Measurements from ENCODE around the gene WASL. TPM values are rescaled to one million over a fixed set of nuclear protein-coding genes. Genes with fewer than 3 reads are reported as not detected.

Gene WASL
- total RNA-seq, 3 donors from 2014 or later: 27.8 to 38.3 (median 37.8) TPM

DNA sequence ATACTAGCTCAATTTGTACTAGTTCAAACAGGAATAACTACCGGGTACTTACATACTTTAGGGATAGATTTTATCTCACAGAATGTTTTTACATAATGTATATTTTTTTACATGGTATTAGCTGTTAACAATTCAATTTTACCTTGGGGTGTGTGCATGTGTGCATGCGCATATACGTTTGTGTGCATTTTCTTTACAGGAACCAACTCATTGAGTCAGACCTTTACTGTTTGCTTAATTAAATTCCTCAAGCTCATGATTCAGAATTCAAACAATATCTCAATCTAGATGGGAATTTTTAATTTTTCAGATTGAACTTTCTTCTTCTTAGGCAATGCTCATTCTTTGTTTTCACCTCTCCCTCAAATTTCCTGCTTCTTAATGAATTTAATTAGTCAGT, 24.7 kb upstream of the WASL start:
- H3K27ac ChIP-seq: no peak overlapping the region
- H3K4me1 ChIP-seq: no peaks in the 10 kb centered on the region
- no peak overlapping the region for H3K4me3 ChIP-seq
- H3K36me3 ChIP-seq: no peaks in the 10 kb centered on the region
- TF ChIP-seq POLR2AphosphoS5 (IDR thresholded peaks at IDR 0.05) (no peak), POLR2A (IDR thresholded peaks at IDR 0.05) (no peak), CTCF (IDR thresholded peaks at IDR 0.05) (no peak)
- H3K27me3 ChIP-seq: no peaks in the 10 kb centered on the region
- intact Hi-C loops (cut with DNase I; ENCODE audit: low total_unique reads): no loop called here
- no peak for DNase-seq (ENCODE audit: low spot score in 2 of 2)
- no peaks in the 10 kb centered on the region for H3K9me3 ChIP-seq

DNA sequence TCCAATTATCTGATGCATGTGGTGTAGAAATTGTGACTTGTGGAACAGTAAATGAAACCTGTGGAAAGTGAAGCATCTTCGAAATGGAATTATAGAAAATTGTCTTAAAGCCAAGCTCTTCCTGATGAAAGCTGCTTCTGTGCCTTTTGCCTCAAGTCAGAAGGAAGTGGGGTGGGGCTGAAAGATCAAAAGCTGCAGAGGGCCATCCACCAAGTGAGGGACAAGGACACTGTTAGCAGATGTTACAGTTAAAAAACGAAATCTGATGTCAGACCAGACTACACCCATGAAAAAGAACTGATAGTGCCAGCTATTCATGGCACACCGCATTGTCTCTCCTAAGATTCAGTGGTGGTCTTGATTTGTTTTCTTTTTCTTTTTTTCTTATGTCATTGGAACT, 23.8 kb upstream of the WASL start:
- Histone ChIP-seq H3K9me3 (no peaks in the 10 kb centered on the region), H3K27ac (no peak overlapping the region), H3K4me1 (no peaks in the 10 kb centered on the region), H3K36me3 (no peaks in the 10 kb centered on the region), H3K4me3 (no peak overlapping the region), H3K27me3 (no peaks in the 10 kb centered on the region)
- intact Hi-C loops (cut with DNase I; ENCODE audit: low total_unique reads): no loop called here
- TF ChIP-seq CTCF (IDR thresholded peaks at IDR 0.05) (no peak), POLR2AphosphoS5 (IDR thresholded peaks at IDR 0.05) (no peak), POLR2A (IDR thresholded peaks at IDR 0.05) (no peak)
- DNase-seq (ENCODE audit: low spot score in 2 of 2): no peak

GRCh38 chr7:123771846-123772245, 23.0 kb upstream of the WASL start:
- Histone ChIP-seq H3K36me3 (no peaks in the 10 kb centered on the region), H3K9me3 (no peaks in the 10 kb centered on the region), H3K27me3 (no peaks in the 10 kb centered on the region), H3K4me3 (no peak overlapping the region), H3K4me1 (no peaks in the 10 kb centered on the region), H3K27ac (no peak overlapping the region)
- TF ChIP-seq POLR2A (IDR thresholded peaks at IDR 0.05): no peak
- TF ChIP-seq CTCF (IDR thresholded peaks at IDR 0.05): no peak
- no peak for TF ChIP-seq POLR2AphosphoS5 (IDR thresholded peaks at IDR 0.05)
- no peak for DNase-seq (ENCODE audit: low spot score in 2 of 2)
- intact Hi-C loops (cut with DNase I; ENCODE audit: low total_unique reads): no loop called here

GRCh38 chr7:123771256-123771655, 22.5 kb upstream of the WASL start:
- Histone ChIP-seq H3K4me3 (no peak overlapping the region), H3K27ac (no peak overlapping the region), H3K9me3 (no peaks in the 10 kb centered on the region), H3K27me3 (no peaks in the 10 kb centered on the region), H3K4me1 (no peaks in the 10 kb centered on the region), H3K36me3 (no peaks in the 10 kb centered on the region)
- no peak for TF ChIP-seq CTCF (IDR thresholded peaks at IDR 0.05)
- no peak for TF ChIP-seq POLR2AphosphoS5 (IDR thresholded peaks at IDR 0.05)
- TF ChIP-seq POLR2A (IDR thresholded peaks at IDR 0.05): no peak
- DNase-seq (ENCODE audit: low spot score in 2 of 2): no peak
- intact Hi-C loops (cut with DNase I; ENCODE audit: low total_unique reads): no loop called here

DNA sequence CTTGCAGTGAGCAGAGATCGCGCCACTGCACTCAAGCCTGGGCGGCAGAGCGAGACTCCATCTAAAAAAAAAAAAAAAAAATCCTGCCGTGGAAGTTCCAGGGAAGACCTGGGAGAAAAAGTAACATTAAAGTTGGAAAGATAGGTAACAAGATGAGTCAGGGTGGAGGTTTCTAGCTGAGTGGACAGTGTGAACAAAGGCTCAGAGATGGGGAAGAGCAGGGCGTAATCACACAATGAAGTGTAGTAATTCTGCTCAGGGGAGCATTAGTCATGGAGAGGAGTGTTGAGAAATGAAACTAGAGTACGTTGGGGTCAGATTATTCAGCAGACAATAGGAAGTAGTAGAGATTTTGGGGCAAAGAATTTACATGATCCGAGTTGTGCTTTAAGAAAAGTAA, 21.6 kb upstream of the WASL start:
- TF ChIP-seq CTCF (IDR thresholded peaks at IDR 0.05): no peak
- no peak for TF ChIP-seq POLR2AphosphoS5 (IDR thresholded peaks at IDR 0.05)
- TF ChIP-seq POLR2A (IDR thresholded peaks at IDR 0.05): no peak
- no peaks in the 10 kb centered on the region for H3K36me3 ChIP-seq
- intact Hi-C loops (cut with DNase I; ENCODE audit: low total_unique reads): no loop called here
- H3K9me3 ChIP-seq: no peaks in the 10 kb centered on the region
- H3K4me1 ChIP-seq: no peaks in the 10 kb centered on the region
- DNase-seq (ENCODE audit: low spot score in 2 of 2): no peak
- H3K27me3 ChIP-seq: no peaks in the 10 kb centered on the region
- no peak overlapping the region for H3K27ac ChIP-seq
- H3K4me3 ChIP-seq: no peak overlapping the region

Measured in breast epithelium (tissue), 4 donors.